HepG2 (cell line): ENCODE results near the gene PIEZO2.

Experiments
- ATRX ChIP-seq: sonication (generic); formaldehyde crosslinking; IDR thresholded peaks from 2 replicates; pipeline ENCODE4 v1.4.0; 2020; ENCODE audit warnings: missing genetic modification reagents, borderline replicate concordance
- CTCF ChIP-seq: sonication (generic); formaldehyde crosslinking; IDR thresholded peaks from 2 replicates; pipeline ENCODE4 v1.5.0; 2020; ENCODE audit warnings: mild to moderate bottlenecking, missing genetic modification reagents, moderate library complexity
- ETV5 ChIP-seq: IDR thresholded peaks from 2 replicates; pipeline ENCODE4 v1.6.1; 2018; ENCODE audit warnings: missing biosample characterization, missing genetic modification reagents, inconsistent platforms, borderline replicate concordance
- EZH2 ChIP-seq: conservative IDR thresholded peaks from 2 replicates; pipeline ENCODE4 v1.6.1; 2012; ENCODE audit warnings: mild to moderate bottlenecking, low read depth, low read length, moderate library complexity
- RXRB ChIP-seq: IDR thresholded peaks from 2 replicates; pipeline ENCODE4 v1.6.1; 2016; ENCODE audit warnings: borderline replicate concordance, missing genetic modification reagents, missing compliant biosample characterization
- ZNF33A ChIP-seq: sonication (generic); formaldehyde crosslinking; IDR thresholded peaks from 2 replicates; pipeline ENCODE4 v1.5.1; 2020; ENCODE audit warnings: missing genetic modification reagents, mild to moderate bottlenecking, moderate library complexity, borderline replicate concordance

- TF ChIP-seq ATRX (no peak), CTCF (CRISPR knock-in tag) (no peak), ETV5 (CRISPR knock-in tag) (no peak), RXRB (CRISPR knock-in tag) (no peak), ZNF33A (CRISPR knock-in tag) (no peak), EZH2 (no peak)
Observed at GRCh38 chr18:11064727-11065460, 84.5 kb downstream of the PIEZO2 start.
